IPS DF 6.9 (cell line): ENCODE data around the gene HUS1B.
"Not testable (repeated sequence)": the region's sequence is repeated elsewhere in the genome, so short reads cannot be mapped to it uniquely, and the experiment has no call there.

ENCODE experiments used
- DNase-seq: peaks from one replicate; pipeline ENCODE4 v3.0.0-alpha.2; 2013; ENCODE audit warnings: low read depth, low spot score
- H3K27ac ChIP-seq: one replicate; pipeline ENCODE4 v1.5.1; 2013; ENCODE audit warnings: low read length, control low read depth
- H3K27me3 ChIP-seq: 2 replicates; pipeline ENCODE4 v1.6.1; 2013; ENCODE audit warnings: mild to moderate bottlenecking, low read length; ENCODE audit not compliant: control insufficient read depth, insufficient read depth
- H3K36me3 ChIP-seq: 2 replicates; pipeline ENCODE4 v1.6.1; 2013; ENCODE audit warnings: low read length; ENCODE audit not compliant: control insufficient read depth, insufficient read depth
- H3K4me1 ChIP-seq: 2 replicates; pipeline ENCODE4 v1.6.1; 2013; ENCODE audit warnings: low read length; ENCODE audit not compliant: control insufficient read depth, insufficient read depth
- H3K4me3 ChIP-seq: 2 replicates; pipeline ENCODE4 v1.5.1; 2013; ENCODE audit warnings: mild to moderate bottlenecking, low read length
- H3K9me3 ChIP-seq: 2 replicates; pipeline ENCODE4 v1.6.1; 2013; ENCODE audit warnings: low read length, inconsistent platforms; ENCODE audit not compliant: control insufficient read depth, insufficient read depth
- WGBS: extraction: QIAGEN DNeasy Blood & Tissue Kit; methylation state at CpG from one replicate; pipeline ENCODE4 v1.1.7; 2013; ENCODE audit warnings: mixed read lengths, missing lambda C conversion rate; ENCODE audit not compliant: insufficient read length, insufficient coverage; 5-methylcytosine and 5-hydroxymethylcytosine counted together

HUS1B gene

DNA sequence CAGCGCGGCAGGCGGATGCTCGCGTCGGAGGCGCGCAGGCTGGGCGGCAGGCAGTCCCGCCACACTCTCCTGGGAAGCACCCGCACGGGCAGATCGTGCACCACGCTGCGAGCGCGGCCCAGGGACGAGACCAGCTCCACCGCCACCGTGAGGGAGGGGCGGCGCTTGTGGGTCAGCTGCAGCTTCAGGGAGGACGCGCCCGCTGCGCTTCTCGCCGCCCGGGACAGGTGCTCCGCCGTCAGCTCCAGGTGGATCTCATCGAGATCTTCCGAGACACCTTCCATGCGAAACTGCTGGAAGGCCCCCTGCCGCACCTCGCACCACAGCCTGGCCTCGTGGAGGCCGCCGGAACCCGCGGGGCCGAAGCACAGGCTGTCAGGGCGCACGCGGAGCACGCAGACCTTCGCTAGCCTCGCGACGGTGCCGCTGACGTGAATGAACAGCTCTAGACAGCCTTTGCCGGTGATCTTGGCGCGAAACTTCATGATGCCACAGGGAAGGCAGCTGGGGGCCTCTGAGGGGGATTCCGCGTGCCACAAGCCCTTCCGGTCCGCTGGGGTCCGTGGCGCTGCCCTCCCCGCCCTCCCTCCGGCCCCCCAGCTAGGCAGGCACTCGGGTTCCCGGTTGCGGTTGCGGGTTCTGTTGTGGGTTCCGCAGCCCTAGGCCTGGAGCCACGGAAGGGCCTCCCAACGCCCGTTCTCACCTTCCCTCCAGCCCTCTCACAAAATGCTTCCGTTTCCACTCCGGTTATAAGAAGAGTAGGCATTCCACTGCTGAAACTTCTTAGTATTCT lies at the start of gene HUS1B:
Gene HUS1B (minus strand): TSS at position 641 of the 793 bp plus-strand sequence. CDS start 156 bp downstream, at position 485.
- H3K9me3 ChIP-seq = no peaks in the 10 kb centered on the region
- WGBS = no CpG with 5 or more reads among the region's 73 CpGs
- peaks cover 9% of the 10 kb centered on the region for H3K4me1 ChIP-seq
- H3K27ac ChIP-seq = no peak within 1 kb of the TSS
- no peak within 1 kb of the TSS for H3K4me3 ChIP-seq
- H3K36me3 ChIP-seq = peaks cover 2% of the 10 kb centered on the region; the same call in 1 of the 2 replicates
- no peak for DNase-seq
- H3K27me3 ChIP-seq = no peaks in the 10 kb centered on the region

- no peaks in the 10 kb centered on the region for H3K36me3 ChIP-seq
- H3K4me3 ChIP-seq = no peak overlapping the region
- H3K27ac ChIP-seq = no peak overlapping the region
- H3K9me3 ChIP-seq = no peaks in the 10 kb centered on the region
- no peak for DNase-seq
- WGBS = no CpG with 5 or more reads among the region's 6 CpGs
- H3K4me1 ChIP-seq = peaks cover 8% of the 10 kb centered on the region; the same call in 1 of the 2 replicates
- no peaks in the 10 kb centered on the region for H3K27me3 ChIP-seq
Measured at GRCh38 chr6:706146-706545, 49.2 kb upstream of the HUS1B start.

- no peak overlapping the region for H3K27ac ChIP-seq
- no peak for DNase-seq
- H3K27me3 ChIP-seq = no peaks in the 10 kb centered on the region
- no peak overlapping the region for H3K4me3 ChIP-seq
- no CpG with 5 or more reads among the region's 4 CpGs for WGBS
- H3K9me3 ChIP-seq = no peaks in the 10 kb centered on the region
- H3K4me1 ChIP-seq = peaks cover 8% of the 10 kb centered on the region; the same call in 1 of the 2 replicates
- H3K36me3 ChIP-seq = no peaks in the 10 kb centered on the region
Measured at GRCh38 chr6:705047-705446, 48.1 kb upstream of the HUS1B start.

DNA sequence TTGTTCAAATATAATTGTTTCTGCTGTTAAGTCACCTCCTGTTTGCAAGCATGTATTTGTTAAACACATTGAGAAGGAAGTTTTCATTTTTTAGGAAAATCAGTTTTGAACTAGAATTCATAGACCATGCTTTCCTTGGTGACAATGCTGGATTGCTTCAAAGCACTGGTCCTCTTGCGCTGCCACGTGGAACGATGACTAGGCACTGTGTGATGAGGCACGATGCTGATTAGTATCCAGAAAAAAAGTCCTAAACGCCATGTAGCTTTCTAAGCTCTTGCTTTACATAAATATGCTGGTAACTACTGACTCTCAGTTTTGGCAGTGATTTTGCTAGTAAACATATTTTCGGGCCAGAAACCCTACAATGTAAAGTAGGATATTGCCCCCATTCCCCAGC lies 47.1 kb upstream of the HUS1B start:
- no peak overlapping the region for H3K4me3 ChIP-seq
- no peaks in the 10 kb centered on the region for H3K36me3 ChIP-seq
- DNase-seq = no peak
- no peak overlapping the region for H3K27ac ChIP-seq
- WGBS = no CpG with 5 or more reads among the region's 6 CpGs
- no peaks in the 10 kb centered on the region for H3K27me3 ChIP-seq
- H3K9me3 ChIP-seq = no peaks in the 10 kb centered on the region
- peaks cover 8% of the 10 kb centered on the region; the same call in 1 of the 2 replicates for H3K4me1 ChIP-seq

DNA sequence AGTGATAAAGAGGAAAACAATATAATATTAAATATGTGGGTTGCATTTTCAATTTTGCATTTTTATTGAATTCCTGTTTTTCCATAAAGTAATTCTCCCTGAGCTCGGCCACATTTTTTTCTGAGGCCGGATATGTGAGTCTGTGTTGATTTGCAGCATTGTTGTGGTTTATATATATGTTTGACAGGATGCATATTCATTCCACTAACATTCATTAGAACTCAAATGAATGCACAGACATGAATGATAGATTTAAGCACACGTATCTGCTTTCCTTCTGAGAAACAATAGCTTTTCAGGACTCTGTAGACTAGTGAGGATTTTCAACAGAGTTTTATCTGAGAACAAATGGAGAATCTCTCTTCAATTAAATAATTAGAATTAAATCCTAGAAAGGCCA lies 46.7 kb upstream of the HUS1B start:
- H3K4me1 ChIP-seq = peaks cover 8% of the 10 kb centered on the region; the same call in 1 of the 2 replicates
- no peaks in the 10 kb centered on the region for H3K27me3 ChIP-seq
- H3K9me3 ChIP-seq = no peaks in the 10 kb centered on the region
- no CpG with 5 or more reads among the region's 3 CpGs for WGBS
- no peak for DNase-seq
- no peaks in the 10 kb centered on the region for H3K36me3 ChIP-seq
- H3K4me3 ChIP-seq = no peak overlapping the region
- H3K27ac ChIP-seq = no peak overlapping the region

DNA sequence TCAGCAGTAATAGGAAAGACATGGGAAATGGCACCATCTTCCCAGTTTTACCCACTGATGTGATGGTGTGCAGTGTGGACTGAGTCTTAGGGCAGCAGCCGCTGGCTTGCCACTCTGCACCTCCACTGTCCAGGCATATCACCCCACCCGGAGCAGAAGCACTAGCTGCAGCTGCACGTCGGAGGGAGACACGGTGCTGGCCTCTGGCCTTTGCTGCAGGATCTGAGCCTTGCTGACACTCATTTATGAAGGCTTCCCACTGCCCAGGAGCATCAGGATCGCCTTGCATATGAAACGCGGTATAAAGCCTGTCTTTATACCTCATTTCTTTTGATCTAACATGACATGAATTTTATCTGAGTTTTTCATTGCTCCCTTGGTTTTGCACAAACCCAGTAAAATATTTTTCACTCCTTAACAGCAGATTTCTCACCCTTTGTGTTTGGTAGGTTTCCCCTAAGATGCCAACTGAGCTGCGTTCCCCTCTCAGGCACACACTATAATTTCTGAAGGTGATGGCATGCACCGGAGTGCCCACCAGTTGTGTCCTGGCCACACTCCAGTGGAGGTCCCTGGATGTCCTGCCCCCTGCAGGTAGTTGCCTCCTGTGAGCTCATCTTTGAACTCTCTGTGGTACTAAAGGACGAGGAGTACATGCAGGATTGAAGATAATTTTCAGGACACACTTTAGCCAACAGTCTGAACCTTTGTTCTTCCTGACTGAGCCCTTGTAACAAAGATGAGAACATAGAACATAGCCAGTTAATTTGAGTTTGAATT lies 45.0 kb upstream of the HUS1B start:
- DNase-seq = no peak
- Histone ChIP-seq H3K27me3 (no peaks in the 10 kb centered on the region), H3K36me3 (no peaks in the 10 kb centered on the region), H3K27ac (no peak overlapping the region), H3K4me3 (no peak overlapping the region), H3K4me1 (peaks cover 4% of the 10 kb centered on the region; the same call in 1 of the 2 replicates), H3K9me3 (no peaks in the 10 kb centered on the region)
- WGBS = no CpG with 5 or more reads among the region's 11 CpGs

GRCh38 chr6:701215-701614 lies 44.3 kb upstream of the HUS1B start:
- WGBS = no CpG with 5 or more reads among the region's 4 CpGs
- peaks cover 3% of the 10 kb centered on the region; the same call in 1 of the 2 replicates for H3K4me1 ChIP-seq

DNA sequence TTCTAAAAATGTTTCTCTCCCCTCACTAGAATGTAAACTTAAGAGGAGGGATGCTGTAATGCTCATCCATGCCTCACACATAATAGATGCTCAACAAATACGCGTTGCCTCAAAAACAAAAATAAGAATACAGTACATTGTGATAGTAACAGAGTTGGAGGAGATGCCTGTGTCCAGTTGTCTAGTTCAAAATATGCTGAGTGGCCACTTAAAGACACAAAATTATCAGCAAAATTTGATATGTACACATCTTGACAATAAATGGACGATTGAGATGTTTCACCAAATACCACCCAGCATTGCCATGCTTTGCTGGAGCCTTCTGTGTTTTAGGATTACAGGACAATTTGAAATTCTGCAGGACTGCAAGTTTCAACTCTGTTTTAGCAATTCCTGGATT lies 43.6 kb upstream of the HUS1B start:
- no peak overlapping the region for H3K27ac ChIP-seq
- no CpG with 5 or more reads among the region's 3 CpGs for WGBS
- no peaks in the 10 kb centered on the region for H3K27me3 ChIP-seq
- no peak for DNase-seq
- no peaks in the 10 kb centered on the region for H3K36me3 ChIP-seq
- no peaks in the 10 kb centered on the region for H3K9me3 ChIP-seq
- no peak overlapping the region for H3K4me3 ChIP-seq
- H3K4me1 ChIP-seq = peaks cover 3% of the 10 kb centered on the region; the same call in 1 of the 2 replicates

More at GRCh38 chr6:701215-701614, 44.3 kb upstream of the HUS1B start:
- Histone ChIP-seq H3K36me3 (no peaks in the 10 kb centered on the region), H3K9me3 (no peaks in the 10 kb centered on the region), H3K27me3 (no peaks in the 10 kb centered on the region), H3K4me3 (no peak overlapping the region), H3K27ac (no peak overlapping the region)
- no peak for DNase-seq

DNA sequence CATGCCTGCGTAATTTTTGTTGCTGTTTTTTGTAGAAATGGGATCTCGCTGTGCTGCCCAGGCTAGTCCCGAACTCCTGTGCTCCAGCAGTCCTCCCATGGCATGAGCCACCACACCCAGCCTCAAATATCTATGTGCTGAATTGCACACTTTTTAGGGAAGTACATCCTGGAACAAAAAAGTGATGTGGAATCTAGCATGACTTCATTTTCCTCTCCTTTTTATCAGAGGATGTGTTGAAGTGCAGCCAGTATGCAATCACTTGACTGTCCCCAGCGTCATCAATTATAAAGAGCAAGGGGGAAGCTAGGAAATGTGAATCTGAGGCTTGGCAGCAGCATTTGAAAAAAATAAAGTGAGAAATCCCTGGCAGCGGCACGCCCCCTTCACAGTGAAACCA lies 42.4 kb upstream of the HUS1B start:
- Histone ChIP-seq H3K27me3 (no peaks in the 10 kb centered on the region), H3K36me3 (no peaks in the 10 kb centered on the region), H3K9me3 (no peaks in the 10 kb centered on the region), H3K27ac (no peak overlapping the region), H3K4me1 (peaks cover 3% of the 10 kb centered on the region; the same call in 1 of the 2 replicates), H3K4me3 (no peak overlapping the region)
- no peak for DNase-seq
- WGBS = no CpG with 5 or more reads among the region's 6 CpGs

- not testable (repeated sequence) for H3K4me3 ChIP-seq, H3K27ac ChIP-seq, H3K4me1 ChIP-seq, DNase-seq, H3K36me3 ChIP-seq, H3K9me3 ChIP-seq, H3K27me3 ChIP-seq
- WGBS = no CpG with 5 or more reads among the region's 40 CpGs
Measured at GRCh38 chr6:694431-695126, 37.7 kb upstream of the HUS1B start.
